Temporal lobe (tissue), 2 donors: Measurements from ENCODE around the gene ZNF98. TPM values are rescaled to one million over a fixed set of nuclear protein-coding genes. Genes with fewer than 3 reads are reported as not detected.

Source experiments
- small RNA-seq: library from RNA; depleted of rRNA; stranded (forward); fragments of <200 nt; gene quantifications from one replicate; pipeline ENCODE3, GENCODE V24; 2014; ENCODE audit warnings: low replicate concordance
- total RNA-seq: library from RNA; depleted of rRNA; stranded (reverse); fragments of >200 nt; gene quantifications from one replicate; pipeline ENCODE4 v1.2.3, GENCODE V29; 2014

The ZNF98 gene
- total RNA-seq, 1 donor from 2014 or later, result 0.98 TPM

Small RNA genes within 50 kb of the gene (small RNA-seq; reads per million reads assigned to genes)
- not detected for gene AC011494.1

Other genes starting within 250 kb of the ZNF98 start
- gene ZNF676, start 225.4 kb downstream of the ZNF98 start, total RNA-seq, result 0.25 TPM
- gene ZNF729, start 135.9 kb downstream of the ZNF98 start, total RNA-seq, result under 0.01 TPM
- gene ZNF492, start 212.0 kb upstream of the ZNF98 start, total RNA-seq, result 1.5 TPM